GM10266 (cell line): ENCODE measurements around the gene MIGA2.

Experiments
- DNase-seq: peaks from one replicate; pipeline ENCODE4 v3.0.0; 2012; ENCODE audit errors: extremely low spot score
- TF ChIP-seq, protein P1 (sequence below): IDR thresholded peaks from 2 replicates; pipeline ENCODE4 v1.5.1; 2012; ENCODE audit warnings: mild to moderate bottlenecking, low read depth; ENCODE audit not compliant: control insufficient read depth, insufficient read depth; ENCODE audit errors: missing control alignments

The MIGA2 gene

DNA sequence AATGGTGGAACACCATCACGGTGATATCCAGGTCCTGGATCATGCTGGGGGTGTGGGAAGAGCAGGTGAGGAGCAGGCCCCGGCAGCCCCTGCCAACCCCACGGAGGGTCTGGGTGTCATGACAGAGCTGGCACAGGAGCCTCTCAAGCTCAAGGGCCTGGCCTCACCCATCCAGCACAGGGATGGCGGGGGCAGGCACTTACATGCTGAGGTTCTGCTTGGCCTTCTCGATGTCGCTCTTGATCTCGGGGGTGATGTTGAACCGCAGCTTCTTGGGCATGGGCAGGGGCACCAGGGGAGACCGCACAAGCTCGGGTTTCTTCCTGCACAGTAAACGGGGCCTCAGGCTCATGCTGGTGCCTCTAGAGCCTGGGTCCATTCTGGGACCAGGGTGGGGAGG is 61.9 kb downstream of the MIGA2 start:
- DNase-seq = no peak
- TF ChIP-seq, protein P1, sequence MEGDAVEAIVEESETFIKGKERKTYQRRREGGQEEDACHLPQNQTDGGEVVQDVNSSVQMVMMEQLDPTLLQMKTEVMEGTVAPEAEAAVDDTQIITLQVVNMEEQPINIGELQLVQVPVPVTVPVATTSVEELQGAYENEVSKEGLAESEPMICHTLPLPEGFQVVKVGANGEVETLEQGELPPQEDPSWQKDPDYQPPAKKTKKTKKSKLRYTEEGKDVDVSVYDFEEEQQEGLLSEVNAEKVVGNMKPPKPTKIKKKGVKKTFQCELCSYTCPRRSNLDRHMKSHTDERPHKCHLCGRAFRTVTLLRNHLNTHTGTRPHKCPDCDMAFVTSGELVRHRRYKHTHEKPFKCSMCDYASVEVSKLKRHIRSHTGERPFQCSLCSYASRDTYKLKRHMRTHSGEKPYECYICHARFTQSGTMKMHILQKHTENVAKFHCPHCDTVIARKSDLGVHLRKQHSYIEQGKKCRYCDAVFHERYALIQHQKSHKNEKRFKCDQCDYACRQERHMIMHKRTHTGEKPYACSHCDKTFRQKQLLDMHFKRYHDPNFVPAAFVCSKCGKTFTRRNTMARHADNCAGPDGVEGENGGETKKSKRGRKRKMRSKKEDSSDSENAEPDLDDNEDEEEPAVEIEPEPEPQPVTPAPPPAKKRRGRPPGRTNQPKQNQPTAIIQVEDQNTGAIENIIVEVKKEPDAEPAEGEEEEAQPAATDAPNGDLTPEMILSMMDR = no peak

DNA sequence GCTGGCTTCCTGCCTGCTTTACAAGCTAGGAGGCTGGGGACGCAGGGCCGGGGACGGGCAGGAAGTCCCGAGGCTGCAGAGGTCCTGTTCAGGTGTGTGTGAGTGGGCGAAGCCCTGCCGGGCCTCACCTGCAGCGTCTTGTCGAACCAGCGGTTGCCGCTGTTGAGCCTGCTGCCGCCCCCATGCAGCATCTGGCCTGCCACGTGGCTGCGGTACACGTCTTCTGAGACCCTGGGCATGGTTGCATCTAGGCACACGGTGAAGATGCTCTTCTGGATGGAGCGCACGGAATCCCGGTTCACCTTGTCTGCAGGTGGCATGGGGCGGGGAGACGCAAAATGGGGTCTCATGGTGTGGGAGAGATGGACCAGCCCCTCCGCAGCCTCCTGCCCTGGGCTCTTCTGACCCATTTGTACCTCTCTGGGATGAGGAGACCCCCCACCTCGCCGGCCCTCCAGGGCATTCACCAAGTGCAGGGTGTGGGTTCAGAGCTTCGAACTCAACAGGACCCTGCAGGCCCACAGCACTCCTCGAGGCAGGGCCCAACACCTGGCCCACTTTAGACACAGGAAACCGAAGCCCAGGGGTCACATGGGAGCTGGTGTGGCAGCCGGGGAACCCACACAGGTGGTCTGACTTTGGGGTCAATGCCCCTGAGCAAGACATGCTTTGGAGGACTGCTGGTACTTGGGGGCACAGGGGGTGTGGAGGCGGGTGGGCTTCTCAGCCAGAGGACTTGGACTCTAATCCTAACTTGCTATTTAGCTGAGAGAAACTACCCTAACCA is 64.2 kb downstream of the MIGA2 start:
- TF ChIP-seq, protein P1 = no peak
- DNase-seq = no peak

DNA sequence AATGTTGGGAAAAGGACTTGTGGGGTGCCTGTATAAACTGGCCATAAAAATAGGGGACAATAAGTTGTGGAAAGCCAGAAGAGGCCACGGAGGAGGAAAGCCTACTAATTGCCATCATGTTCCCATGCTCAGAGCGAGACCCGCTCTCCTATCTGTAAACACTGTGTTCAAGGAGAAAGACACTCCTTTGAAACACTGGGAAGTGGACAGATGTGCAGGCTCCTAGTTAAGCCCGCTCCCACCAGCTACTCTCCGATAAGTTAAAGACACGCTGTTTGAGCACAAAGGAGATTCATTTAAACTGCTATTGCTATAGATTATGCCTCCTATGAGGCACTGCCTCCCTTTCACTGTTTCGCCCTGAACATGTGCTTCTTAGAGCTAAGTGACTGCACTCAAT is 64.9 kb downstream of the MIGA2 start:
- no peak for DNase-seq
- TF ChIP-seq, protein P1 = no peak

DNA sequence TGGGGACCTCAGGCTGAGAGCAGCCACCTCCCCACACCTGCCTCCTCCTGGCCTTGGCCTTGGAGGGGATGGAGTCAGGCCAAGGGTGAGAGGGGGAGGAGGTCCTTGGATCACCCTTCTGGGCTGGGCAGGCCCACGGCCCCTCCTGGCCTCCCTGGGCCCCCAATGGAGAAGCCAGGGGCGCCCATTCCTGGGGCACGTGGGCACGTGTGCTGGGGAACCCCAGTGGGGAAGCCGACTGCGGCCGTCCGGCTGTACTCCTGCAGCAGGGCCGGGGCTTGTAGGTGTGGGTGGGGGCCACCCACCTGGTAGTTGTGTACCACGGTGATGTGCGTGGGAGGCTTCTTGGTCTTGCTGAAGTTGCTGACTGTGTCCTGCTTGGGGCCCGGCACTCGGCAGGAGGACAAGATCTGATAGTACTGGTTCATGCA is 65.7 kb downstream of the MIGA2 start:
- TF ChIP-seq, protein P1 = no peak
- DNase-seq = no peak

DNA sequence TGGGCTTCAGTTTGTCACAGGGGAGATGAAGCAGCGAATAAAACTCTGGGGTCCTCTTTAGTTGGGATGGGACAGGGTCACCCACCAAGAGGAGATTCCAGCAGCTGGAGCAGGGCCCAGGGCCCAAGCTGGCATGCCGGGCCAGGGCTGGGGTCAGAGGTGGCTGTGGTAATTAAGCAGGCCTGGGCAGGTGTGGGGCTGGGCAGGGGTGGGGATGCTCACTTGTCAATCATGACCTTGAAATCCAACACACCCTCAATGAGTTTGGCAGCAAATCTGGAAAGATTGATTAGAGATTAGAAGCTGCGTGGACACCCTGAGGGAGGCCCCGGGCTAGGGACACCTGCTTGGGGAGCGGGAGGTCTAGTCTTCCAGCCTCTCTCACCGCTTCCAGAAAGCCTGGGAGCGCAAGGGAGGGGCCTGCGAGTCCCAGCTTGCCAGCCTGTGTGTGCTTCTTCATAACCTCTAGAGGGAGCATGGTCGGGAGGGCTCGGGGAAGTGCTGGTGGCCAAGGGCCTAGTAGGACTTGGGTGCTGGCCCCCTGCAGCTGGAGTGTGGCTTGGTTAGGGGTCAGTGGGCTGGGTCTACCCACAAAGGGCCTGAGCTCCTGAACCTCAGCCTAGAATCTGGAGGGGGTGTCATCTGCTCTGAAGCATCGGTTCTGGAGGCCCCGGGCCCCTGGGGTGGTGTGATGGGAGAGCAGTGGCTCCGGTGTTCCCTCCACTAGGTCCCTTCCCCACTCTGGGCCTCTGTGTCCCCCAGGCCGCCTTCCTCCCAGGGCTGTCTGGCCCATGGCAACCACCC is 66.6 kb downstream of the MIGA2 start:
- TF ChIP-seq, protein P1 = peak; percentile 60
- DNase-seq = peak; percentile 60

DNA sequence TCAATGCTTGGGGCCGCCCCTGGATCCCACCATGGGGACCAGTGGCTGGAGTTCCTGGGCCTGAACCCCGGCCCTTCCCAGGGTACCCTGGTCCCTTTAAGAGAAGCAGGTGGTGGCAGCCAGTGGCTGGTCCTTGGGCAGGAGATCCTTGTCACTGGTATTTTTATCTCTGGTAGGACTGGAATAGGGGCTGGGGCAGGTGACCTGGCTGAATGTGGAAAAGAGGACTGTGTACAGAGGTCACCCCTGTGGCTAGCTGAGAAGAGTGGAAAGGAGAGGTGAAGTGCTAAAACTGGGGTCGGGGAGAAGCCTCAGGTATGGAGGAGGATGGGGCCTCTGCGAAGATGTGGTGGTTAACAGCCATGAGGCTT is 67.2 kb downstream of the MIGA2 start:
- DNase-seq = no peak
- TF ChIP-seq, protein P1 = no peak

DNA sequence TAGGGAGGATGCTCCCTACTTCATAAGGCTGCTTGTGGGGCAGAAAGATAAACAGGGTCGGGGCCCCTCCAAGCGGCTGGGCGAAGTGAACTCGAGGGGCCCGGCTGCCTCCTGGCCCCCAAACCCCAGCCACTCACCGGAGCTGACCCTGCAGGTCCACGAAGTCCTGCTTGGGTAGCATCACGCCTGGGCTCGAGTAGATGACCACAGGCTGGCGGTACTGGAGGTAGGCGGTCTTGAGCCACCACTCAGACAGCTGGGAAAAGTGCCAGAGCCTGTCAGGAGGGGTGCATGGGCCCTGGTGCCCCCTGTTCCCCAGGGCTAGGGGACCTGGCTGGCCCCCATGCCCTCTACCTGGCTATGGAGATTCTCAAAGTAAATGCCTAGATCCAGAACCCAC is 67.6 kb downstream of the MIGA2 start:
- TF ChIP-seq, protein P1 = no peak
- no peak for DNase-seq
